Measurements from ENCODE around the gene THOP1. TPM values are rescaled to one million over a fixed set of nuclear protein-coding genes. Genes with fewer than 3 reads are reported as not detected.

The THOP1 gene
- total RNA-seq, 1 experiment from 2014 or later = 143 TPM

GRCh38 chr19:2863816-2864215 is 78.5 kb downstream of the THOP1 start:
- in situ Hi-C loops (cut with HindIII; ENCODE audit: low pct_unique_long_range_greater_than_20kb, low sequenced_read_pairs) = no loop called here
- no peaks in the 10 kb centered on the region for H3K9me3 ChIP-seq (ENCODE audit: control insufficient read depth, insufficient read depth, low read depth, low read length)
- BruUV-seq (replicated peaks) = no TSS peak
- no peak overlapping the region for H3K27ac ChIP-seq (ENCODE audit: low read length)
- DNase-seq (ENCODE audit: low read depth, low spot score) (no peak), ATAC-seq (no peak)
- intact Hi-C loops (cut with micrococcal nuclease; ENCODE audit: unreplicated experiment) = no loop called here
- ChIA-PET CTCF (no interaction called here), POLR2A (interaction anchor here (0.6 kb wide), 1 partner anchor 153 kb away, joined by 5 read pairs; no protein-coding TSS in a partner anchor)
- H3K36me3 ChIP-seq (ENCODE audit: control insufficient read depth, insufficient read depth, low read length) = no peaks in the 10 kb centered on the region
- no peaks in the 10 kb centered on the region for H3K4me1 ChIP-seq (ENCODE audit: control insufficient read depth, insufficient read depth, low read length)
- no peak overlapping the region for H3K4me3 ChIP-seq (ENCODE audit: low read depth in 2 of 2, low read length in 2 of 2)
- H3K27me3 ChIP-seq (ENCODE audit: control insufficient read depth, insufficient read depth, low read length) = no peaks in the 10 kb centered on the region
- TF ChIP-seq, protein P1, sequence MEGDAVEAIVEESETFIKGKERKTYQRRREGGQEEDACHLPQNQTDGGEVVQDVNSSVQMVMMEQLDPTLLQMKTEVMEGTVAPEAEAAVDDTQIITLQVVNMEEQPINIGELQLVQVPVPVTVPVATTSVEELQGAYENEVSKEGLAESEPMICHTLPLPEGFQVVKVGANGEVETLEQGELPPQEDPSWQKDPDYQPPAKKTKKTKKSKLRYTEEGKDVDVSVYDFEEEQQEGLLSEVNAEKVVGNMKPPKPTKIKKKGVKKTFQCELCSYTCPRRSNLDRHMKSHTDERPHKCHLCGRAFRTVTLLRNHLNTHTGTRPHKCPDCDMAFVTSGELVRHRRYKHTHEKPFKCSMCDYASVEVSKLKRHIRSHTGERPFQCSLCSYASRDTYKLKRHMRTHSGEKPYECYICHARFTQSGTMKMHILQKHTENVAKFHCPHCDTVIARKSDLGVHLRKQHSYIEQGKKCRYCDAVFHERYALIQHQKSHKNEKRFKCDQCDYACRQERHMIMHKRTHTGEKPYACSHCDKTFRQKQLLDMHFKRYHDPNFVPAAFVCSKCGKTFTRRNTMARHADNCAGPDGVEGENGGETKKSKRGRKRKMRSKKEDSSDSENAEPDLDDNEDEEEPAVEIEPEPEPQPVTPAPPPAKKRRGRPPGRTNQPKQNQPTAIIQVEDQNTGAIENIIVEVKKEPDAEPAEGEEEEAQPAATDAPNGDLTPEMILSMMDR (IDR thresholded peaks at IDR 0.05) = no peak
- TF ChIP-seq SIN3A (IDR thresholded peaks at IDR 0.05; ENCODE audit: borderline replicate concordance, insufficient read depth, low read depth, low read length) = no peak

Other genes starting within 250 kb of the THOP1 start
- 0.74 TPM for gene GNG7, start 82.8 kb upstream of the THOP1 start, total RNA-seq (2021; ENCODE audit: unreplicated experiment)
- 18.5 TPM for gene DIRAS1, start 64.1 kb upstream of the THOP1 start, total RNA-seq (2021; ENCODE audit: unreplicated experiment)
- 46.6 TPM for gene SLC39A3, start 45.5 kb upstream of the THOP1 start, total RNA-seq (2021; ENCODE audit: unreplicated experiment)
- 85.7 TPM for gene SGTA, start 2.2 kb upstream of the THOP1 start, total RNA-seq (2021; ENCODE audit: unreplicated experiment)
- gene ZNF554, start 34.4 kb downstream of the THOP1 start, total RNA-seq (2021; ENCODE audit: unreplicated experiment) = 1.5 TPM
- 7.3 TPM for gene ZNF555, start 56.0 kb downstream of the THOP1 start, total RNA-seq (2021; ENCODE audit: unreplicated experiment)
- gene ZNF556, start 81.8 kb downstream of the THOP1 start, total RNA-seq (2021; ENCODE audit: unreplicated experiment) = not detected
- gene ZNF57, start 115.4 kb downstream of the THOP1 start, total RNA-seq (2021; ENCODE audit: unreplicated experiment) = 4.9 TPM
- gene ZNF77, start 159.5 kb downstream of the THOP1 start, total RNA-seq (2021; ENCODE audit: unreplicated experiment) = 4.5 TPM
- gene TLE6, start 192.1 kb downstream of the THOP1 start, total RNA-seq (2021; ENCODE audit: unreplicated experiment) = 4.0 TPM
- gene TLE2, start 243.8 kb downstream of the THOP1 start, total RNA-seq (2021; ENCODE audit: unreplicated experiment) = 6.2 TPM

All from Panc1 (cell line).